Cardiac muscle cell (in vitro differentiated cells and primary cell): ENCODE measurements around the gene CCDC13. TPM values are rescaled to one million over a fixed set of nuclear protein-coding genes. Genes with fewer than 3 reads are reported as not detected.
A peak's percentile ranks its signal among the peaks of the same experiment; 100 is the strongest.

Source experiments
- DNase-seq, 2 donors: peaks; one replicate each; pipeline versions ENCODE4 v3.0.0 to v3.0.0-alpha.2; 2010 to 2017; ENCODE audit warnings: low read depth in 1 of 2, low spot score in 1 of 2
- H3K27ac ChIP-seq: fragments of 200-600 bp; sonication (generic); 2 replicates; pipeline ENCODE4 v1.5.1; 2016
- H3K27me3 ChIP-seq: fragments of 200-600 bp; sonication (generic); 2 replicates; pipeline ENCODE4 v1.6.0; 2016; ENCODE audit warnings: control low read depth
- H3K36me3 ChIP-seq: fragments of 200-600 bp; sonication (generic); 2 replicates; pipeline ENCODE4 v1.5.1; 2016; ENCODE audit warnings: control low read depth
- H3K4me1 ChIP-seq: fragments of 200-600 bp; sonication (generic); 2 replicates; pipeline ENCODE4 v1.8.1; 2017; ENCODE audit warnings: low read depth, mild to moderate bottlenecking, mixed run types
- H3K4me3 ChIP-seq: fragments of 200-600 bp; sonication (generic); 2 replicates; pipeline ENCODE4 v1.5.1; 2016; ENCODE audit warnings: mild to moderate bottlenecking
- H3K9me3 ChIP-seq: fragments of 200-600 bp; sonication (generic); 2 replicates; pipeline ENCODE4 v1.5.1; 2017; ENCODE audit warnings: low read depth, mild to moderate bottlenecking, control low read depth
- polyA plus RNA-seq: library from polyadenylated mRNA; unstranded; fragments of >200 nt; fragmentation: Nextera tagmentation; extraction: Ambion mirVana; gene quantifications from 2 replicates; pipeline ENCODE4 v1.2.1, GENCODE V29; 2016
- total RNA-seq: library from RNA; depleted of rRNA; stranded (reverse); fragments of >200 nt; gene quantifications from 2 replicates; pipeline ENCODE4 v1.2.3, GENCODE V29; 2016
- TF ChIP-seq, protein P1 (sequence below): IDR thresholded peaks from 2 replicates; pipeline ENCODE4 v1.5.1; 2012; ENCODE audit warnings: low read depth, mild to moderate bottlenecking, low read length

The CCDC13 gene, protein sequence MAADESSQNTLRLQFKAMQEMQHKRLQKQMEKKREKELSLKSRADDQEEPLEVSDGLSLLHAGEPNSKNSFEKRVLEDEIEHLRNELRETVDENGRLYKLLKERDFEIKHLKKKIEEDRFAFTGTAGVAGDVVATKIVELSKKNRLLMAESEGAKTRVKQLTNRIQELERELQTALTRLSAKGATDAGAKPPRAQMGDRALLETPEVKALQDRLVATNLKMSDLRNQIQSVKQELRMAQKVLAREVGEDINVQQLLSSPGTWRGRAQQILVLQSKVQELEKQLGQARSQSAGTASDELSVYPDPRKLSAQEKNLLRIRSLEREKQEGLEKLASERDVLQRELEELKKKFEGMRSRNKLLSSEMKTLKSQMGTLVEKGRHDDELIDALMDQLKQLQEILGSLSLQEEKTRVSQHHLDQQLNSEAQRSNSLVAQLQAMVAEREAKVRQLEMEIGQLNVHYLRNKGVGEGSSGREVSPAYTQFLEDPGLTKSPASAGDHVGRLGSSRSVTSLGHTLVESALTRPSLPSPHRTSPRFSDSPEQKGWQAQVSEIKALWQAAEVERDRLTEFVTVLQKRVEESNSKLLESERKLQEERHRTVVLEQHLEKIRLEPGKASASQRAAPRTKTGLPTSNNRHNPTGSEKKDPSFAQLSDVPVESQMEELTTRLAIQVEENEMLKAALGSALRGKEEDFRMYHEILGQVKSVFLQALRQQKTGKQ
- total RNA-seq = 1.5 and 3.3 TPM in 2 replicates
- 2.8 and 3.1 TPM in 2 replicates for polyA plus RNA-seq

- Histone ChIP-seq H3K27me3 (no peaks in the 10 kb centered on the region), H3K4me1 (no peaks in the 10 kb centered on the region), H3K9me3 (no peaks in the 10 kb centered on the region), H3K27ac (no peak within 1 kb of the TSS), H3K4me3 (peak within 1 kb of the TSS; percentile 39), H3K36me3 (peaks cover 4% of the 10 kb centered on the region)
- TF ChIP-seq, protein P1, sequence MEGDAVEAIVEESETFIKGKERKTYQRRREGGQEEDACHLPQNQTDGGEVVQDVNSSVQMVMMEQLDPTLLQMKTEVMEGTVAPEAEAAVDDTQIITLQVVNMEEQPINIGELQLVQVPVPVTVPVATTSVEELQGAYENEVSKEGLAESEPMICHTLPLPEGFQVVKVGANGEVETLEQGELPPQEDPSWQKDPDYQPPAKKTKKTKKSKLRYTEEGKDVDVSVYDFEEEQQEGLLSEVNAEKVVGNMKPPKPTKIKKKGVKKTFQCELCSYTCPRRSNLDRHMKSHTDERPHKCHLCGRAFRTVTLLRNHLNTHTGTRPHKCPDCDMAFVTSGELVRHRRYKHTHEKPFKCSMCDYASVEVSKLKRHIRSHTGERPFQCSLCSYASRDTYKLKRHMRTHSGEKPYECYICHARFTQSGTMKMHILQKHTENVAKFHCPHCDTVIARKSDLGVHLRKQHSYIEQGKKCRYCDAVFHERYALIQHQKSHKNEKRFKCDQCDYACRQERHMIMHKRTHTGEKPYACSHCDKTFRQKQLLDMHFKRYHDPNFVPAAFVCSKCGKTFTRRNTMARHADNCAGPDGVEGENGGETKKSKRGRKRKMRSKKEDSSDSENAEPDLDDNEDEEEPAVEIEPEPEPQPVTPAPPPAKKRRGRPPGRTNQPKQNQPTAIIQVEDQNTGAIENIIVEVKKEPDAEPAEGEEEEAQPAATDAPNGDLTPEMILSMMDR = no peak
- DNase-seq = peak; percentile 96
Measured at GRCh38 chr3:42772670-42773408, at the start of gene CCDC13. Gene CCDC13, minus strand, starts transcription at chr3:42773253. Its CDS starts 14,908 bp downstream, at chr3:42758345.

- H3K27ac ChIP-seq = peak overlapping the region; percentile 54
- TF ChIP-seq, protein P1 = no peak
- peaks cover 4% of the 10 kb centered on the region for H3K4me1 ChIP-seq
- no peaks in the 10 kb centered on the region for H3K9me3 ChIP-seq
- no peaks in the 10 kb centered on the region for H3K36me3 ChIP-seq
- no peaks in the 10 kb centered on the region for H3K27me3 ChIP-seq
- DNase-seq = no peak
- no peak overlapping the region for H3K4me3 ChIP-seq
Measured at GRCh38 chr3:42822828-42823227, 49.8 kb upstream of the CCDC13 start.

DNA sequence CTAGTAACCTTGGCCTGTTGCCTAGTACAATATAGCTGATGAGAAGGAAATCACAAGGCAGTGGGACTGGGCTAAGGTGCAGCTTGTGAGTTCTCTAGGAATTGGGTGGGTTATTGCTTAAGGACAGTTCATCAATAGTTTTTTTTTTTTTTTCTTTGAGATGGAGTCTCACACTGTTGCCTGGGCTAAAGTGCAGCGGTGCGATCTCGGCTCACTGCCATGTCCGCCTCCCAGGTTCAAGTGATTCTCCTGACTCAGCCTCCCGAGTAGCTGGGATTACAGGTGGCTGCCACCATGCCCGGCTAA lies 47.6 kb upstream of the CCDC13 start:
- no peaks in the 10 kb centered on the region for H3K9me3 ChIP-seq
- peaks cover 11% of the 10 kb centered on the region for H3K4me1 ChIP-seq
- H3K4me3 ChIP-seq = no peak overlapping the region
- no peak for DNase-seq
- no peaks in the 10 kb centered on the region for H3K36me3 ChIP-seq
- TF ChIP-seq, protein P1 = no peak
- H3K27ac ChIP-seq = no peak overlapping the region
- no peaks in the 10 kb centered on the region for H3K27me3 ChIP-seq

DNA sequence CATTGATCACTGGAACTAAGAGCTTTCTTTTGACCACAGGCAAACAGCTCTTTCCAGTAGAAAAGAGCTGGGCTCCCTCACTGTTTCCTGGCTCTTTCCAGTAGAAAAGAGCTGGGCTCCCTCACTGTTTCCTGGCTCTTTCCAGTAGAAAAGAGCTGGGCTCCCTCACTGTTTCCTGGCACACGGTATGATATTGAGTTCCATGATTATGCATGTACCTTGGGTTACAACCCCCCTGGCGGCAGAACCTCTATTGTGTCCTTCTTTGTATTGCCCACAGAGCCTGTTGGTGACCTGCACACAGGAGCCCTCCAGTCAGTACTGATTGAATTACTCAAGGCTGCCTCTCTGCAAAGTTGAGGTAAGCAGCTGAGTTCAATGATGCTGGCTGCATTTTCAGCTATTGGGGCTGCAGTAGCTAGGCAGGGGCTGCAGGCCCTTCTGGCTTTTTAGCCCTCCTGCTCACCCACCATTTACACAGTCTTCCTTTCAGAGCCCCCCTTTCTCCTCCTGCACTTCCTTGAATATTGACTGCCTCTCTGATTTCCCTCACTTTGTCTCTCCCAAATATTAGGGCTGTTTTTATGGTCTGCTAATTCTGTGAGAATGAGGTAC lies 46.4 kb upstream of the CCDC13 start:
- Histone ChIP-seq H3K36me3 (no peaks in the 10 kb centered on the region), H3K4me3 (no peak overlapping the region), H3K4me1 (peaks cover 23% of the 10 kb centered on the region), H3K27me3 (no peaks in the 10 kb centered on the region), H3K27ac (no peak overlapping the region), H3K9me3 (no peaks in the 10 kb centered on the region)
- DNase-seq = peak in 1 of 2 donors; percentile 46
- TF ChIP-seq, protein P1 = no peak

- no peaks in the 10 kb centered on the region for H3K9me3 ChIP-seq
- H3K4me1 ChIP-seq = peaks cover 55% of the 10 kb centered on the region
- DNase-seq = peak in 1 of 2 donors; percentile 18
- H3K36me3 ChIP-seq = no peaks in the 10 kb centered on the region
- H3K4me3 ChIP-seq = no peak overlapping the region
- no peaks in the 10 kb centered on the region for H3K27me3 ChIP-seq
- TF ChIP-seq, protein P1 = no peak
- H3K27ac ChIP-seq = peak overlapping the region; percentile 91
Measured at GRCh38 chr3:42815826-42816225, 42.8 kb upstream of the CCDC13 start.
